Tibial nerve (tissue), 4 donors: Measurements from ENCODE around the gene INHA. TPM values are rescaled to one million over a fixed set of nuclear protein-coding genes. Genes with fewer than 3 reads are reported as not detected.
A peak's percentile ranks its signal among the peaks of the same experiment; 100 is the strongest.

Experiments
- DNase-seq, 2 donors: peaks; one replicate each; pipeline ENCODE4 v3.0.0-alpha.2; 2019; ENCODE audit warnings: low spot score in 2 of 2
- H3K27ac ChIP-seq, 4 donors: fragments of 200-600 bp; sonication (generic) in 3 of 4; one replicate each; pipeline ENCODE4 v1.5.1; 2017 to 2019; ENCODE audit warnings: mild to moderate bottlenecking in 1 of 4
- H3K27me3 ChIP-seq, 2 donors: fragments of 200-600 bp; sonication (generic) in 1 of 2; one replicate each; pipeline versions ENCODE4 v1.5.1 to v1.6.0; 2017 to 2019
- H3K36me3 ChIP-seq, 3 donors: fragments of 200-600 bp; sonication (generic); one replicate each; pipeline ENCODE4 v1.5.1; 2018 to 2019
- H3K4me1 ChIP-seq, 4 donors: fragments of 200-600 bp; sonication (generic) in 3 of 4; one replicate each; pipeline ENCODE4 v1.5.1; 2017 to 2019
- H3K4me3 ChIP-seq, 4 donors: fragments of 200-600 bp; sonication (generic) in 3 of 4; one replicate each; pipeline ENCODE4 v1.5.1; 2017 to 2019; ENCODE audit warnings: mild to moderate bottlenecking in 1 of 4, moderate library complexity in 1 of 4
- H3K9me3 ChIP-seq, 4 donors: fragments of 200-600 bp; sonication (generic) in 3 of 4; one replicate each; pipeline ENCODE4 v1.5.1; 2017 to 2019
- CTCF ChIP-seq, 5 experiments: fragments of 200-600 bp in 3 of 5; fragments of 450-650 bp in 2 of 5; sonication (generic) in 3 of 5; IDR thresholded peaks; one replicate each; pipeline ENCODE4 v1.5.1; 2016 to 2019; ENCODE audit warnings: antibody characterized with exemption in 5 of 5, mild to moderate bottlenecking in 3 of 5, moderate library complexity in 2 of 5
- EP300 ChIP-seq, 2 donors: sonication (generic); formaldehyde crosslinking; IDR thresholded peaks; one replicate each; pipeline ENCODE4 v1.6.1; 2017; ENCODE audit warnings: antibody characterized with exemption in 2 of 2, mild to moderate bottlenecking in 1 of 2
- POLR2A ChIP-seq, 2 donors: fragments of 450-650 bp; IDR thresholded peaks; one replicate each; pipeline ENCODE4 v1.6.1; 2017; ENCODE audit warnings: antibody characterized with exemption in 2 of 2, mild to moderate bottlenecking in 2 of 2, moderate library complexity in 2 of 2
- WGBS, 2 donors: methylation state at CpG; one replicate each; pipeline ENCODE4 v1.1.5; 2018; 5-methylcytosine and 5-hydroxymethylcytosine counted together
- total RNA-seq, 4 donors: library from RNA; depleted of rRNA; stranded (reverse); fragments of >200 nt; gene quantifications; one replicate each; pipeline ENCODE4 v1.1.0, GENCODE V29; 2016

INHA gene
- total RNA-seq, 4 donors from 2014 or later: 1.1 to 1.4 TPM; not detected in 2

- DNase-seq: no peak
- H3K9me3 ChIP-seq: no peaks in the 10 kb centered on the region
- peak overlapping the region; percentile 73 to 92 (median 82) for H3K27ac ChIP-seq
- TF ChIP-seq POLR2A (IDR thresholded peaks at IDR 0.05): no peak
- TF ChIP-seq CTCF (IDR thresholded peaks at IDR 0.05): no peak
- no peak for TF ChIP-seq EP300 (IDR thresholded peaks at IDR 0.05)
- WGBS, 2 donors: no CpG with 5 or more reads among the region's 55 CpGs
- H3K4me3 ChIP-seq: peak overlapping the region; percentile 59 to 94 (median 68)
- H3K27me3 ChIP-seq: peaks cover 0 to 5% of the 10 kb centered on the region in 2 donors
- H3K4me1 ChIP-seq: peaks cover 0 to 20% (median 3%) of the 10 kb centered on the region in 4 donors
- peaks cover 0 to 24% (median 0%) of the 10 kb centered on the region in 3 donors for H3K36me3 ChIP-seq
Observed at GRCh38 chr2:219570924-219571310, 1.2 kb upstream of the INHA start.

- peak within 1 kb of the TSS; percentile 59 to 94 (median 68) for H3K4me3 ChIP-seq
Observed at GRCh38 chr2:219571311-219572236, 536 bp upstream of the INHA start, which contains the start of gene OBSL1. OBSL1 (minus strand) TSS chr2:219571539; CDS start chr2:219571232, 307 bp downstream.

GRCh38 chr2:219573166-219573565 is 1.1 kb downstream of the INHA start:
- Histone ChIP-seq H3K36me3 (peaks cover 0 to 2% (median 0%) of the 10 kb centered on the region in 3 donors), H3K9me3 (no peaks in the 10 kb centered on the region), H3K27me3 (peaks cover 0 to 22% of the 10 kb centered on the region in 2 donors), H3K4me3 (no peak overlapping the region), H3K27ac (no peak overlapping the region), H3K4me1 (peaks cover 0 to 24% (median 3%) of the 10 kb centered on the region in 4 donors)
- no peak for TF ChIP-seq POLR2A (IDR thresholded peaks at IDR 0.05)
- no peak for TF ChIP-seq CTCF (IDR thresholded peaks at IDR 0.05)
- TF ChIP-seq EP300 (IDR thresholded peaks at IDR 0.05): no peak
- no peak for DNase-seq
- 82 to 84% methylated on average over 5 of the region's 5 CpGs for WGBS, 2 donors

More at GRCh38 chr2:219571311-219572236, 536 bp upstream of the INHA start, which contains the start of gene OBSL1:
- Histone ChIP-seq H3K27me3 (peaks cover 0 to 11% of the 10 kb centered on the region in 2 donors), H3K36me3 (peaks cover 0 to 18% (median 0%) of the 10 kb centered on the region in 3 donors), H3K27ac (peak within 1 kb of the TSS; percentile 73 to 92 (median 82)), H3K4me1 (peaks cover 0 to 20% (median 3%) of the 10 kb centered on the region in 4 donors), H3K9me3 (no peaks in the 10 kb centered on the region)
- no peak for TF ChIP-seq EP300 (IDR thresholded peaks at IDR 0.05)
- no peak for TF ChIP-seq POLR2A (IDR thresholded peaks at IDR 0.05)
- 17 to 18% methylated on average over 25 to 27 of the region's 42 CpGs for WGBS, 2 donors
- peak in 1 of 2 donors; percentile 23 for DNase-seq

- no peak overlapping the region for H3K4me3 ChIP-seq
- H3K9me3 ChIP-seq: no peaks in the 10 kb centered on the region
- no peaks in the 10 kb centered on the region for H3K36me3 ChIP-seq
- H3K4me1 ChIP-seq: peaks cover 0 to 19% (median 3%) of the 10 kb centered on the region in 4 donors
- 81 to 85% methylated on average over 17 to 22 of the region's 22 CpGs for WGBS, 2 donors
- H3K27ac ChIP-seq: no peak overlapping the region
- DNase-seq: no peak
- H3K27me3 ChIP-seq: peaks cover 0 to 27% of the 10 kb centered on the region in 2 donors
- TF ChIP-seq POLR2A (IDR thresholded peaks at IDR 0.05) (no peak), CTCF (IDR thresholded peaks at IDR 0.05) (no peak), EP300 (IDR thresholded peaks at IDR 0.05) (no peak)
Observed at GRCh38 chr2:219574484-219575311, 2.6 kb downstream of the INHA start.
